ENCODE data around the gene COPS2. TPM values are rescaled to one million over a fixed set of nuclear protein-coding genes. Genes with fewer than 3 reads are reported as not detected.

Gene COPS2
- total RNA-seq (2021), result 88.3 and 89.5 TPM in 2 replicates
- long read RNA-seq, full-length matches to known transcripts, result 362 of 402 reads
- long read RNA-seq, partial matches to known transcripts, result 9 of 402 reads
- long read RNA-seq, other reads (novel, unspliced or antisense), result 31 of 402 reads

GRCh38 chr15:49155110-49155833 is at the start of gene COPS2:
Gene COPS2, minus strand, starts transcription at chr15:49155599. Its CDS starts 21 bp downstream, at chr15:49155578.
- peak within 1 kb of the TSS; percentile 61 for H3K18ac ChIP-seq (ENCODE audit: insufficient read length, low read depth, low read length)
- H3K14ac ChIP-seq (ENCODE audit: insufficient read depth, low read length), result peak within 1 kb of the TSS; percentile 49; the same call in 1 of the 2 replicates
- no peak within 1 kb of the TSS for H3K56ac ChIP-seq (ENCODE audit: insufficient read length, low read depth, low read length)
- Mint-ChIP-seq H3K27me3 (ENCODE audit: low read depth) (no peaks in the 10 kb centered on the region), H3K4me1 (peaks cover 18 to 22% of the 10 kb centered on the region in 2 experiments), H3K9me3 (no peaks in the 10 kb centered on the region), H3K4me3 (peak within 1 kb of the TSS; percentile 99 to 100), H3K27ac (peak within 1 kb of the TSS; percentile 93 to 100 (median 98)), H3K36me3 (ENCODE audit: insufficient read depth in 1 of 3, low read depth in 3 of 3) (peaks cover 0 to 3% (median 0%) of the 10 kb centered on the region in 3 experiments; a peak in 1 of 7 replicates)
- H2BK5ac ChIP-seq (ENCODE audit: insufficient read length, low read length), result no peak within 1 kb of the TSS
- H2BK12ac ChIP-seq (ENCODE audit: insufficient read length, low read depth, low read length), result no peak within 1 kb of the TSS
- no peak within 1 kb of the TSS for H4K91ac ChIP-seq (ENCODE audit: insufficient read length, low read depth, low read length)
- H2BK15ac ChIP-seq (ENCODE audit: low read depth, low read length), result no peak within 1 kb of the TSS
- H3K23ac ChIP-seq (ENCODE audit: insufficient read length, low read depth, low read length), result no peak within 1 kb of the TSS
- no peaks in the 10 kb centered on the region for H3K4me1 ChIP-seq (ENCODE audit: insufficient read depth, low read length)
- H2BK20ac ChIP-seq (ENCODE audit: low read depth, low read length, poor library complexity, severe bottlenecking), result no peak within 1 kb of the TSS
- no peak within 1 kb of the TSS for H4K8ac ChIP-seq (replicated peaks; ENCODE audit: insufficient read length, low read depth, low read length)
- H2BK120ac ChIP-seq (ENCODE audit: low read depth, low read length, poor library complexity, severe bottlenecking), result no peak within 1 kb of the TSS
- TF ChIP-seq CTCF (conservative IDR thresholded peaks at IDR 0.05), result no peak
- peak; percentile 97 for DNase-seq
- peaks cover 2% of the 10 kb centered on the region for H3K23me2 ChIP-seq (ENCODE audit: insufficient read length, low read depth, low read length, poor library complexity, severe bottlenecking)
- peak within 1 kb of the TSS; percentile 66 for H3K9ac ChIP-seq (ENCODE audit: extremely low read depth, insufficient read length, low read length)
- H2AFZ ChIP-seq (ENCODE audit: low read length), result no peak within 1 kb of the TSS
- no peak within 1 kb of the TSS for H2AK5ac ChIP-seq (ENCODE audit: insufficient read length, low read length)
- no peaks in the 10 kb centered on the region for H3K27me3 ChIP-seq (ENCODE audit: insufficient read depth, low read length)
- no peak within 1 kb of the TSS for H3T11ph ChIP-seq (ENCODE audit: low read length)
- WGBS (ENCODE audit: extremely low coverage, insufficient read length, low lambda C conversion rate), result no CpG with 5 or more reads among the region's 46 CpGs
- no peak within 1 kb of the TSS for H3K4ac ChIP-seq (ENCODE audit: low read depth, low read length)
- H4K5ac ChIP-seq (ENCODE audit: insufficient read length, low read depth, low read length), result peak within 1 kb of the TSS; percentile 0
- no peaks in the 10 kb centered on the region for H3K9me3 ChIP-seq (ENCODE audit: control insufficient read depth, low read depth, low read length)
- no peaks in the 10 kb centered on the region for H3K79me1 ChIP-seq (ENCODE audit: insufficient read depth, low read depth, low read length, poor library complexity, severe bottlenecking)
- peak within 1 kb of the TSS; percentile 85 for H3K4me2 ChIP-seq (ENCODE audit: insufficient read depth, insufficient read length, low read length)
- peaks cover 29% of the 10 kb centered on the region for H3K79me2 ChIP-seq (ENCODE audit: insufficient read depth, low read length)
- no peak within 1 kb of the TSS for H3K27ac ChIP-seq (ENCODE audit: insufficient read length, low read depth, low read length)
- H4K20me1 ChIP-seq (ENCODE audit: control insufficient read depth, insufficient read depth, insufficient read length), result no peaks in the 10 kb centered on the region

All from H9 (cell line).